HFF-Myc (cell line): ENCODE results near the gene ITPR3.

Experiments used
- DNase-seq: peaks from one replicate; pipeline ENCODE4 v3.0.0-alpha.2; 2011; ENCODE audit warnings: low read depth; ENCODE audit errors: extremely low read depth
- H3K4me3 ChIP-seq: replicated peaks from 2 replicates; pipeline ENCODE4 v1.5.1; 2011; ENCODE audit warnings: low read depth, mild to moderate bottlenecking, control low read depth, low read length
- TF ChIP-seq, protein P1 (sequence below): IDR thresholded peaks from 2 replicates; pipeline ENCODE4 v1.5.1; 2012; ENCODE audit warnings: mild to moderate bottlenecking, low read depth, low read length, control low read depth; ENCODE audit errors: missing control alignments

The ITPR3 gene

DNA sequence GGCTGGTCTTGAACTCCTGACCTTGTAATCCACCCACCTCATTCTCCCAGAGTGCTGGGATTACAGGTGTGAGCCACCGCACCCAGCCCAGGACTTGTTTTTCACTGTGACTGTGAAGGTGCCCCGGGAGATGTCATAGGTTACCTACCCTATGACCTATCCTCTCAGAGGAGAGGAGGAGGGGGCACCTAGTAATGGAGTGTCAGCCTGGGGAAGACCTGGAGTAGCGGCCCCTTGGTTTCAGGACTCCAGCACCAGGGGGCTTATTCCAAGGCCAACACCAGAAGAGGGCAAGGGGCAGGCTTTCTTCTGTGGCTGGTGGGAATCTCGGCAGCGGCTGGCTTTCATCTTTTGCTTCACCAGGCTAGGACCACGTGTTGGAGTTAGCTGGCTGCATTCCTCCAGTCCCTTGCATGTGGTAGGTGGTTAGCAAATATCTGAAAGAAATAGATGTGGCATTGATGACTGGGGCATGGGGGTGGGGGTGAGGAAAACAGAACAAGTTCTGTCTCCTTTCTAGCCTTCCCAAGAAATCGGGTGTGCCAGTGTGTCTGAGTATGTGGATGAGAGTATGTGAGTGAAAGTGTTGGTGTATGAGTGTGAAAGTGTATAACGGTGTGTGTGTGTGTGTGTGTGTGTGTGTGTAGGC lies 7.9 kb upstream of the ITPR3 start:
- TF ChIP-seq, protein P1, sequence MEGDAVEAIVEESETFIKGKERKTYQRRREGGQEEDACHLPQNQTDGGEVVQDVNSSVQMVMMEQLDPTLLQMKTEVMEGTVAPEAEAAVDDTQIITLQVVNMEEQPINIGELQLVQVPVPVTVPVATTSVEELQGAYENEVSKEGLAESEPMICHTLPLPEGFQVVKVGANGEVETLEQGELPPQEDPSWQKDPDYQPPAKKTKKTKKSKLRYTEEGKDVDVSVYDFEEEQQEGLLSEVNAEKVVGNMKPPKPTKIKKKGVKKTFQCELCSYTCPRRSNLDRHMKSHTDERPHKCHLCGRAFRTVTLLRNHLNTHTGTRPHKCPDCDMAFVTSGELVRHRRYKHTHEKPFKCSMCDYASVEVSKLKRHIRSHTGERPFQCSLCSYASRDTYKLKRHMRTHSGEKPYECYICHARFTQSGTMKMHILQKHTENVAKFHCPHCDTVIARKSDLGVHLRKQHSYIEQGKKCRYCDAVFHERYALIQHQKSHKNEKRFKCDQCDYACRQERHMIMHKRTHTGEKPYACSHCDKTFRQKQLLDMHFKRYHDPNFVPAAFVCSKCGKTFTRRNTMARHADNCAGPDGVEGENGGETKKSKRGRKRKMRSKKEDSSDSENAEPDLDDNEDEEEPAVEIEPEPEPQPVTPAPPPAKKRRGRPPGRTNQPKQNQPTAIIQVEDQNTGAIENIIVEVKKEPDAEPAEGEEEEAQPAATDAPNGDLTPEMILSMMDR, result no peak
- H3K4me3 ChIP-seq, result no peak overlapping the region
- DNase-seq, result no peak

DNA sequence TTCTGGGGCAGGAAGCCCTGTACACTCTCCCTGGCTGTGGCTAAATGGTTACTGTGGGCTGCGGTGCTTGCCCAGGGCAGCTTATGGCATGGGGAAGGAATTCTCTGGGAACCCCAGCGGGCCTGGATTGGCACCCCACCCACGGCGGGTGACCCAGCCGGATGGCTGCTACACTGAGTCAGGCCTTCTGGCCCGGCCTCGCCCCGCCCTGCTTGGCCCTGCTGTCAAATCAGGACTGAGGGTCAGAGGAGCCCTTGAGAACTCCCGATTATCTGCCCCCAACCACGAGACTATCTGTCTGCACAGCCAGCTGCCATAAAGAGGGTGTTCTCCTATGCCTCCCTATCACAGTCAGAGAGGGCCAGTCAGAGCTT lies 7.3 kb upstream of the ITPR3 start:
- no peak for DNase-seq
- no peak overlapping the region for H3K4me3 ChIP-seq
- TF ChIP-seq, protein P1, result no peak

DNA sequence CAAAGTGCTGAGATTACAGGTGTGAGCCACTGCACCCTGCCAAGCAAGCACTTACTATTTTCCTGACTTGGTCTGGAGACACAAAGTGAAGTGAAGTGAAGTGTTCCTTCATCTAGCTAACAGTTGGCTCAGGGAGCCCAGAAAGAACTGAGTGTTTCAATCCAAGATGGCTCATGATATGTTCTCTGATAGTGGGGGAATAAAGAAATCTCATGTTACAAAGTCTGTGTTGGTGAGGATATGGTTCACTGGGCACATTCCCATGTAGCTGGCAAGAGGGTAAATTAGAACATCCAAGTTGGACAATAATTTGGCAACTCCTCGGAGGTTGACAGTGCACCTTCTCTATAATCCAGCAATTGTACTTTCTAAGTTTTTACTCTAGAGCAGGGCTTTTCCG lies 5.0 kb upstream of the ITPR3 start:
- DNase-seq, result no peak
- TF ChIP-seq, protein P1, result no peak
- no peak overlapping the region for H3K4me3 ChIP-seq

DNA sequence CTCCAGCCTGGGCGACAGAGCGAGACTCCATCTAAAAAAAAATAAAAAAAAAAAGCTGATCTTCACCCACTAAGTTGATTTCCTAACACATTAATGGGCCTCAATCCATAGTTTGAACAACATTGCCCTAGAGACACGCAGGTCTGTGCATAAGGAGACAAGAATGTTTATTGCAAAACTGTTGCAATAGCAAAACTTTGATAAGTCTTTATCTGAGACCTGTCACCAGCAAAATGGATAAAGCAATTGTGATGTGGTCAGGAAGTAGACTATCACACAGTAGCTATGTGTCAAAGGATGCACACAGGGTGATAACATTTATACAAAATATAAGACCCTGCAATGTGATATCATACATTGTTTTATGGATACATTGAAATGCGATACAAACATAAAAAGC lies 4.2 kb upstream of the ITPR3 start:
- H3K4me3 ChIP-seq, result no peak overlapping the region
- TF ChIP-seq, protein P1, result no peak
- no peak for DNase-seq

DNA sequence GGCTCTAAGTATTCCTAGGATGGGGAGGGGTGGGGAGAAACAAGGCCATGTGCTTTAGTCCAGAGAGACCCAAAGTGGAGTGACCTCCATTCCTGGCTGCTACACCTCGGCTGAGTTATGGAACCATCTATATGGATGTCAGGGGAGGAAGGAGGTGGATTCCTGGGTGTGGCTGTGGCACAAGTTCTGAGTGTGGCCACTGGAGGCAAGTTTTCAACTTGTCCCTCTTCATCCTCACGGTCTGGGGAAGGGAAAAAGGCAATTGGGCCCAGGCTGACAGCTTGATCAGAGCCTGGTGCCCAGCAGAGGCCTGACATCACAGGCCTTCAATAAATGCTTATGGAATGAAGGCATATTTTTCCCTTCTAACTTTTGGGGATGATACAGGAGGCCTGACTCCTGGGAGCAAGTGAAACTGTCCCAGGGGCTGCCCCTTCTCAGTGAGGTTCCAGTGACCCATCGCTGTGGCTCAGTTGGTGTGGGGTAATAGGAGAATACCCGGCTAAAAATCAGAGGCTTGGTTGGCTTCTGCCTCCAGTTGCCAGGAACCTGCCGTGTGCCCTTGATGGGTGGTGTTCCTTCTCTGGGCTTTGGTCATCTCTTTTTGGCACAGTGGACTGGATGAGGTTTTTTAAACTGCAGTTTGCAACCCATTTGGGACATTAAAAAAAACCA lies 1.8 kb upstream of the ITPR3 start:
- TF ChIP-seq, protein P1, result no peak
- DNase-seq, result no peak
- H3K4me3 ChIP-seq, result no peak overlapping the region; the same call in 1 of the 2 replicates

DNA sequence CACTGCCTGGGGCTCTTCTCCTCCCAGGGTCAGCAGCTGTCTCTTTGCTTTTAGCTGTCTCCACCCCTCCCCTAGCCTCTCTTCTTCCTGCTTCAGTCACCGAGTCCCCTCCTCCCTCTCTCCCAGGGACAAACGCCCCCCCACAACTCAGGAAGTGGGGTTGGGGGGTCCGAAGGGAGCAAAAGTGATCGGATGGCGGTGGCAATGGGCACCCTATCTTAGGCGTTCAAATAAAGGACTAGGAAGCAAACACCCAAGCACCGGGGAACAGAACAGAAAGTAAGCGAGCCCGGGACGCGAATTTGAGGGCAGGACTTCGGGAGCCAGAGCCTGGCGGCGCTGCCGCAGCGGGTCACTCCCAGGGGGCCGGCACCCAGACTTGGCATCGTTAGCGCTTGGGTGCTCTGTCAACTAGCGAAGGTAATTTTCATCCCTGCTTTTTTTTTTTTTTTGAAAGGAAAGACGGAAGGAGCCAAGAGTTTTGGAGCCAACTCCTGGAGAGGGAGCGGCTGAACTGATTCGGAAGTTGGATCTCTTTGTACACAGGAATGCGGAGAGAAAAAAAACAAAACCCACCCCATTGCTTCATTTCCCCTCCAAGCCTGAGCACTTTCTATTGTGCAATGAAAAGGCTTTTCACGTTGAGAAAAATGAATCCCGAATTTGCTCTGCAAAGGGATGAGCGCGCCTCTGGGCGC lies 815 bp upstream of the ITPR3 start:
- no peak for DNase-seq
- H3K4me3 ChIP-seq, result peak overlapping the region; percentile 61
- TF ChIP-seq, protein P1, result no peak
